Panc1 (cell line): ENCODE measurements around the gene CD163L1. TPM values are rescaled to one million over a fixed set of nuclear protein-coding genes. Genes with fewer than 3 reads are reported as not detected.

Experiments
- ATAC-seq: fragments of 200-7000 bp; cut with Tn5 transposase; 2 replicates; pipeline ENCODE4 v1.9.1; 2020; ENCODE audit warnings: mild to moderate bottlenecking, moderate library complexity
- BruUV-seq: library from RNA; stranded (reverse); fragments of 400-500 nt; replicated peaks from 2 replicates; lab custom pipeline; 2021; lab: Mats Ljungman, UMichigan
- CTCF ChIA-PET: fragments of 300-600 bp; sonication (Branson Sonifier 250); formaldehyde crosslinking; loops from one replicate; lab custom pipeline; 2022; ENCODE audit warnings: antibody characterized with exemption; lab: Charles Lee
- POLR2A ChIA-PET: fragments of 300-600 bp; sonication (Branson Sonifier 250); formaldehyde crosslinking; loops from one replicate; lab custom pipeline; 2022; ENCODE audit warnings: antibody characterized with exemption; lab: Charles Lee
- DNase-seq: peaks from one replicate; pipeline ENCODE4 v3.0.0-alpha.2; 2010; ENCODE audit warnings: low read depth, low spot score
- H3K27ac ChIP-seq: 2 replicates; pipeline ENCODE4 v1.5.1; 2011; ENCODE audit warnings: mild to moderate bottlenecking, low read length, inconsistent platforms
- H3K27me3 ChIP-seq: fragments of 200-500 bp; sonication (Bioruptor generic); 2 replicates; pipeline ENCODE4 v1.6.0; 2014; ENCODE audit warnings: low read length, inconsistent platforms; ENCODE audit not compliant: control insufficient read depth, insufficient read depth
- H3K36me3 ChIP-seq: fragments of 200-500 bp; sonication (Bioruptor generic); 2 replicates; pipeline ENCODE4 v1.5.1; 2014; ENCODE audit warnings: inconsistent platforms, mild to moderate bottlenecking, low read length, moderate library complexity; ENCODE audit not compliant: control insufficient read depth, insufficient read depth
- H3K4me1 ChIP-seq: 2 replicates; pipeline ENCODE4 v1.5.1; 2011; ENCODE audit warnings: inconsistent platforms, mild to moderate bottlenecking, low read length, moderate library complexity; ENCODE audit not compliant: control insufficient read depth, insufficient read depth
- H3K4me3 ChIP-seq, 2 experiments: 2 replicates each; pipeline ENCODE4 v1.5.1; 2011 to 2012; ENCODE audit warnings: low read depth in 2 of 2, low read length in 2 of 2, mild to moderate bottlenecking in 2 of 2, inconsistent platforms in 1 of 2, moderate library complexity in 1 of 2
- H3K9me3 ChIP-seq: fragments of 200-500 bp; sonication (Bioruptor generic); 2 replicates; pipeline ENCODE4 v1.5.1; 2014; ENCODE audit warnings: low read depth, mild to moderate bottlenecking, inconsistent platforms, low read length, moderate library complexity; ENCODE audit not compliant: control insufficient read depth, insufficient read depth
- POLR2AphosphoS5 ChIP-seq: IDR thresholded peaks from 2 replicates; pipeline ENCODE4 v1.6.1; 2012; ENCODE audit warnings: mild to moderate bottlenecking, low read depth, low read length, moderate library complexity
- SIN3A ChIP-seq: IDR thresholded peaks from 2 replicates; pipeline ENCODE4 v1.6.1; 2012; ENCODE audit warnings: low read depth, mild to moderate bottlenecking, low read length, moderate library complexity, borderline replicate concordance; ENCODE audit not compliant: insufficient read depth
- TCF7L2 ChIP-seq: IDR thresholded peaks from 2 replicates; pipeline ENCODE4 v1.6.1; 2011; ENCODE audit warnings: mild to moderate bottlenecking, low read depth, low read length, inconsistent platforms
- in situ Hi-C: cut with HindIII; loops from 2 replicates; pipeline ENCODE4 v1.10.0; 2016; ENCODE audit warnings: low sequenced_read_pairs, low pct_unique_long_range_greater_than_20kb
- intact Hi-C: fragments of 100-400 bp; cut with micrococcal nuclease; formaldehyde crosslinking; loops from one replicate; pipeline ENCODE4 v1.10.0; 2022; ENCODE audit not compliant: unreplicated experiment
- total RNA-seq: library from RNA; stranded (reverse); gene quantifications from one replicate; pipeline ENCODE4 v1.2.1, GENCODE V29; 2021; ENCODE audit not compliant: unreplicated experiment
- TF ChIP-seq, protein P1 (sequence below): fragments of 450-650 bp; IDR thresholded peaks from 2 replicates; pipeline ENCODE4 v1.5.1; 2017; ENCODE audit warnings: mild to moderate bottlenecking
- TF ChIP-seq, protein P2 (sequence below), 2 experiments: IDR thresholded peaks; 2 replicates each; pipeline ENCODE4 v1.6.1; 2011 to 2012; ENCODE audit warnings: low read depth in 2 of 2, control low read depth in 1 of 2, low read length in 1 of 2, mild to moderate bottlenecking in 1 of 2, moderate library complexity in 1 of 2; ENCODE audit not compliant: insufficient read depth in 1 of 2

CD163L1 gene
- total RNA-seq, 1 experiment from 2014 or later, result not detected

DNA sequence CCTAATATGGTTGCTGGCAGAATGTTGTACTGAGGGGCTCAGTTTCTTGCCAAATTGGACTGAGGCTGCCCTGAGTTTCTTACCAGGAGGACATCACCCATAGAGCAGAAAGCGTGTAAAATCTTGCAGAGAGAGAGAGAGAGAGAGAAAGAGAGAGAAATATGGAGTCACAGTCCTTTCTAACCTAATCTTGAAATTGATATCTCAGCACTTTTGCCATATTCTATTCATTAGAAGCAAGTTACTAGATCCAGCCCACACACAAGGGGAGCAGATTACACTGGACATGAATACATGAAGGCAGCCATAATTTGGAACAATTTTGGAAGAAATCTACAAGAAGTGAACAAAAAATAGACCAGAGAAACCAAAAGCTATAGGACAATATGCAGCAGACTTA lies 4.1 kb upstream of the CD163L1 start:
- CTCF ChIA-PET, result no interaction called here
- no TSS peak for BruUV-seq
- no peak for ATAC-seq

DNA sequence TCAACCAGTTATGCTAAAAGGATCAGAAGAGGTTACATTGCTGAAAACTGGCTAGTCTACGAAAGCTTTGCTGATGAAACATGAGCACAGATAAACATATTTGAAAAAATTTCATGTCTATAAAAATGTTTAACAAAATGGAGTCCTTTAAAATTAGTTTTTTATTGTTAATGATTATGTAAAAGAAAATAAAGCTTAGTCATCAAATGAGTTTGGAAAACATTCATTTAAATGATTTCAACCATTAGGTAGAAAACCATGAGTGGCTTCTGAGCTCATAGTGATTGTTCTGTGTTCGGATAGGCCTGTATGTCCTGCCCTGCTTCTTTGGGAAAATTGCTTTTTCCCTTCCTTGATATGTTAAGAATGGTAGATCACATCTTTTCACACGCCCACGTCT lies 584 bp upstream of the CD163L1 start:
- intact Hi-C loops (no loop called here), in situ Hi-C loops (no loop called here)
- no peaks in the 10 kb centered on the region for H3K4me1 ChIP-seq
- no peaks in the 10 kb centered on the region for H3K9me3 ChIP-seq
- ChIA-PET POLR2A (no interaction called here), CTCF (no interaction called here)
- H3K27me3 ChIP-seq, result no peaks in the 10 kb centered on the region
- ATAC-seq, result no peak
- H3K36me3 ChIP-seq, result no peaks in the 10 kb centered on the region
- DNase-seq, result no peak
- no peak overlapping the region for H3K27ac ChIP-seq
- no TSS peak for BruUV-seq
- TF ChIP-seq, protein P1, sequence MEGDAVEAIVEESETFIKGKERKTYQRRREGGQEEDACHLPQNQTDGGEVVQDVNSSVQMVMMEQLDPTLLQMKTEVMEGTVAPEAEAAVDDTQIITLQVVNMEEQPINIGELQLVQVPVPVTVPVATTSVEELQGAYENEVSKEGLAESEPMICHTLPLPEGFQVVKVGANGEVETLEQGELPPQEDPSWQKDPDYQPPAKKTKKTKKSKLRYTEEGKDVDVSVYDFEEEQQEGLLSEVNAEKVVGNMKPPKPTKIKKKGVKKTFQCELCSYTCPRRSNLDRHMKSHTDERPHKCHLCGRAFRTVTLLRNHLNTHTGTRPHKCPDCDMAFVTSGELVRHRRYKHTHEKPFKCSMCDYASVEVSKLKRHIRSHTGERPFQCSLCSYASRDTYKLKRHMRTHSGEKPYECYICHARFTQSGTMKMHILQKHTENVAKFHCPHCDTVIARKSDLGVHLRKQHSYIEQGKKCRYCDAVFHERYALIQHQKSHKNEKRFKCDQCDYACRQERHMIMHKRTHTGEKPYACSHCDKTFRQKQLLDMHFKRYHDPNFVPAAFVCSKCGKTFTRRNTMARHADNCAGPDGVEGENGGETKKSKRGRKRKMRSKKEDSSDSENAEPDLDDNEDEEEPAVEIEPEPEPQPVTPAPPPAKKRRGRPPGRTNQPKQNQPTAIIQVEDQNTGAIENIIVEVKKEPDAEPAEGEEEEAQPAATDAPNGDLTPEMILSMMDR, result no peak
- TF ChIP-seq SIN3A, result no peak
- TF ChIP-seq, protein P2, sequence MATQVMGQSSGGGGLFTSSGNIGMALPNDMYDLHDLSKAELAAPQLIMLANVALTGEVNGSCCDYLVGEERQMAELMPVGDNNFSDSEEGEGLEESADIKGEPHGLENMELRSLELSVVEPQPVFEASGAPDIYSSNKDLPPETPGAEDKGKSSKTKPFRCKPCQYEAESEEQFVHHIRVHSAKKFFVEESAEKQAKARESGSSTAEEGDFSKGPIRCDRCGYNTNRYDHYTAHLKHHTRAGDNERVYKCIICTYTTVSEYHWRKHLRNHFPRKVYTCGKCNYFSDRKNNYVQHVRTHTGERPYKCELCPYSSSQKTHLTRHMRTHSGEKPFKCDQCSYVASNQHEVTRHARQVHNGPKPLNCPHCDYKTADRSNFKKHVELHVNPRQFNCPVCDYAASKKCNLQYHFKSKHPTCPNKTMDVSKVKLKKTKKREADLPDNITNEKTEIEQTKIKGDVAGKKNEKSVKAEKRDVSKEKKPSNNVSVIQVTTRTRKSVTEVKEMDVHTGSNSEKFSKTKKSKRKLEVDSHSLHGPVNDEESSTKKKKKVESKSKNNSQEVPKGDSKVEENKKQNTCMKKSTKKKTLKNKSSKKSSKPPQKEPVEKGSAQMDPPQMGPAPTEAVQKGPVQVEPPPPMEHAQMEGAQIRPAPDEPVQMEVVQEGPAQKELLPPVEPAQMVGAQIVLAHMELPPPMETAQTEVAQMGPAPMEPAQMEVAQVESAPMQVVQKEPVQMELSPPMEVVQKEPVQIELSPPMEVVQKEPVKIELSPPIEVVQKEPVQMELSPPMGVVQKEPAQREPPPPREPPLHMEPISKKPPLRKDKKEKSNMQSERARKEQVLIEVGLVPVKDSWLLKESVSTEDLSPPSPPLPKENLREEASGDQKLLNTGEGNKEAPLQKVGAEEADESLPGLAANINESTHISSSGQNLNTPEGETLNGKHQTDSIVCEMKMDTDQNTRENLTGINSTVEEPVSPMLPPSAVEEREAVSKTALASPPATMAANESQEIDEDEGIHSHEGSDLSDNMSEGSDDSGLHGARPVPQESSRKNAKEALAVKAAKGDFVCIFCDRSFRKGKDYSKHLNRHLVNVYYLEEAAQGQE (IDR thresholded peaks at IDR 0.05; ENCODE audit: insufficient read depth in 1 of 2, low read depth in 2 of 2, low read length in 1 of 2), result no peak
- H3K4me3 ChIP-seq, result no peak overlapping the region

More for the DNA sequence above, 4.1 kb upstream of the CD163L1 start:
- POLR2A ChIA-PET, result no interaction called here
- Histone ChIP-seq H3K27me3 (no peaks in the 10 kb centered on the region), H3K27ac (no peak overlapping the region), H3K4me1 (no peaks in the 10 kb centered on the region), H3K36me3 (no peaks in the 10 kb centered on the region), H3K9me3 (no peaks in the 10 kb centered on the region), H3K4me3 (no peak overlapping the region)
- DNase-seq, result no peak
- TF ChIP-seq, protein P1, result no peak
- TF ChIP-seq SIN3A (no peak), TCF7L2 (no peak), POLR2AphosphoS5 (no peak)
- TF ChIP-seq, protein P2 (IDR thresholded peaks at IDR 0.05; ENCODE audit: insufficient read depth in 1 of 2, low read depth in 2 of 2, low read length in 1 of 2), result no peak
- in situ Hi-C loops (no loop called here), intact Hi-C loops (no loop called here)
